ENCODE measurements around the gene THBS2. TPM values are rescaled to one million over a fixed set of nuclear protein-coding genes. Genes with fewer than 3 reads are reported as not detected.

Gene THBS2
- total RNA-seq, 1 experiment from 2014 or later, result 0.39 TPM

DNA sequence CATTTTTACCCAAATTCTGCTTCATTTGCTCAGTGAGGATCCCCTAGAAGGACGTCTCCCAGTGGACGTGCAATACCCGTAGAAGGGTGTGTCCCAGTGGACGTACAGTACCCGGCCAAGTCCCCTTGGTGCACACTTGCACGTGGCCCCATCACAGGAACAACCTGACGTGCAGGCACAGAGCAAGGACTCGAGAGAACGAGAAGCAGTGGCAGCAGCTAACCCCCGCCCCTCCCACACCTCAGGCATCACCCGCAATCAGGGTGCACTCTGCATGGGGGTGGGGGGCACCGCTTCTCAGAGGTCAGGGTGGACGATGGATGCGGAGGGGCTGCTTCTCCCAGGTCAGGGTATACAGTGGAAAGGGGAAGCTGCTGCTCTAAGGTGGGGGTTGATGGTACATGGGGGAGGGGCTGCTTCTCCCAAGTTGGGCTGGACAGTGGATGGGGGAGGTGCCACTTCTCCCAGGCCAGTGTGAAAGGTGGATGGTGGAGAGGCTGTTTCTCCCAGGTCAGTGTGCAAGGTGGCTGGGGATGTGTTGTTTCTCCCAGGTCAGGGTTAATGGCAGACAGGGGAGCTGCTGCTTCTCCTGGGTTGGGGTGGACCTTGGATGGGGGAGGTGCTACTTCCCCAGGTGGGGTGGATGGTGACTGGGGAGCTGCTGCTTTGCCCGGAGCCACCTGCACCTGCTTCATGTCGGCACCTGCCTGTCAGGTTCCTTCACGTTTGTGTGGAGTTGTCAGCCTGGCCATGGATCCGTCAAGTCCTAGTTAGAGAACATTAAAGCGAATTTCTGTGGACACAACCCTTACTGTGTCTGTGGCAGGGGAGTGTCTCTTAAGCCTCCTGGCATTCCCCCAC is 1.0 kb upstream of the THBS2 start:
- RAD21 ChIA-PET (ENCODE audit: low non-redundant PET in 1 of 2, low total read pairs in 2 of 2, uncharacterized antibody in 2 of 2, unreplicated experiment in 2 of 2), result no interaction called here
- DNase-seq (ENCODE audit: low read depth, low spot score), result no peak
- no TSS peak for BruUV-seq (replicated peaks)

More for the DNA sequence above, 1.0 kb upstream of the THBS2 start:
- Histone ChIP-seq H3K27ac (ENCODE audit: low read depth, low read length) (no peak overlapping the region), H3K9me3 (ENCODE audit: control insufficient read depth in 1 of 2, insufficient read depth in 1 of 2, low read depth in 1 of 2, low read length in 2 of 2) (no peaks in the 10 kb centered on the region), H3K9ac (ENCODE audit: low read length) (no peak overlapping the region), H3K79me2 (ENCODE audit: insufficient read depth, low read length) (no peaks in the 10 kb centered on the region), H3K27me3 (ENCODE audit: insufficient read depth, low read length) (no peaks in the 10 kb centered on the region), H3K36me3 (ENCODE audit: control insufficient read depth in 1 of 2, insufficient read depth in 2 of 2, low read length in 2 of 2) (no peaks in the 10 kb centered on the region), H3K4me2 (ENCODE audit: low read length) (no peak overlapping the region), H3K9me2 (ENCODE audit: insufficient read depth) (no peaks in the 10 kb centered on the region), H3K4me1 (ENCODE audit: control insufficient read depth in 1 of 2, insufficient read depth in 2 of 2, low read length in 2 of 2) (peaks cover 0 to 9% of the 10 kb centered on the region in 2 experiments; a peak in 3 of 4 replicates), H3K4me3 (replicated peaks in 1 of 2; ENCODE audit: low read depth in 1 of 2, low read length in 2 of 2) (no peak overlapping the region), H2AFZ (ENCODE audit: low read depth, low read length, poor library complexity, severe bottlenecking) (no peak overlapping the region), H4K20me1 (ENCODE audit: insufficient read depth) (no peaks in the 10 kb centered on the region)
- intact Hi-C loops (cut with micrococcal nuclease), result no loop called here
- CTCF ChIA-PET, result no interaction called here
- ATAC-seq, result no peak
- POLR2A ChIA-PET, result no interaction called here
- TF ChIP-seq CTCF (IDR thresholded peaks at IDR 0.05 in 2 of 3, conservative IDR thresholded peaks at IDR 0.05 in 1 of 3; ENCODE audit: borderline replicate concordance in 1 of 3, insufficient read depth in 1 of 3, low read depth in 2 of 3, low read length in 2 of 3), result no peak
- TF ChIP-seq SP1 (IDR thresholded peaks at IDR 0.05; ENCODE audit: low read depth), result no peak
- TF ChIP-seq POLR2A (IDR thresholded peaks at IDR 0.05; ENCODE audit: borderline replicate concordance, extremely low read depth, insufficient read depth, insufficient read length), result no peak
- TF ChIP-seq EZH2 (IDR thresholded peaks at IDR 0.05), result no peak
- no peak for TF ChIP-seq ZNF274 (IDR thresholded peaks at IDR 0.05; ENCODE audit: low read depth, low read length)
- no peak for TF ChIP-seq FOSL1 (IDR thresholded peaks at IDR 0.05; ENCODE audit: low read depth)
- TF ChIP-seq EZH2phosphoT487 (IDR thresholded peaks at IDR 0.05; ENCODE audit: borderline replicate concordance), result no peak
- TF ChIP-seq EGR1 (IDR thresholded peaks at IDR 0.05; ENCODE audit: low read depth), result no peak
- no peak for TF ChIP-seq YY1 (IDR thresholded peaks at IDR 0.05; ENCODE audit: extremely low read depth, insufficient replicate concordance, low read depth, low read length)
- TF ChIP-seq ELF1 (IDR thresholded peaks at IDR 0.05; ENCODE audit: borderline replicate concordance, low read depth), result no peak
- TF ChIP-seq, protein P1, sequence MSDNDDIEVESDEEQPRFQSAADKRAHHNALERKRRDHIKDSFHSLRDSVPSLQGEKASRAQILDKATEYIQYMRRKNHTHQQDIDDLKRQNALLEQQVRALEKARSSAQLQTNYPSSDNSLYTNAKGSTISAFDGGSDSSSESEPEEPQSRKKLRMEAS (IDR thresholded peaks at IDR 0.05), result no peak
- no peak for TF ChIP-seq CEBPB (IDR thresholded peaks at IDR 0.05; ENCODE audit: low read depth)
- no peak for TF ChIP-seq JUND (IDR thresholded peaks at IDR 0.05)

Data from HCT116 (cell line).